Stimulated activated CD8-positive, alpha-beta memory T cell treated with anti-CD3 and anti-CD28 coated beads, Interleukin-7, amount 100 ng/mL, for 1 hour (primary cell): Measurements from ENCODE around the gene RALBP1.
"Not testable (repeated sequence)": the region's sequence is repeated elsewhere in the genome, so short reads cannot be mapped to it uniquely, and the experiment has no call there.

ENCODE experiments used
- DNase-seq, 2 donors: peaks; one replicate each; pipeline ENCODE4 v3.0.0-alpha.2; 2020; ENCODE audit warnings: low read depth in 2 of 2

RALBP1 gene

DNA sequence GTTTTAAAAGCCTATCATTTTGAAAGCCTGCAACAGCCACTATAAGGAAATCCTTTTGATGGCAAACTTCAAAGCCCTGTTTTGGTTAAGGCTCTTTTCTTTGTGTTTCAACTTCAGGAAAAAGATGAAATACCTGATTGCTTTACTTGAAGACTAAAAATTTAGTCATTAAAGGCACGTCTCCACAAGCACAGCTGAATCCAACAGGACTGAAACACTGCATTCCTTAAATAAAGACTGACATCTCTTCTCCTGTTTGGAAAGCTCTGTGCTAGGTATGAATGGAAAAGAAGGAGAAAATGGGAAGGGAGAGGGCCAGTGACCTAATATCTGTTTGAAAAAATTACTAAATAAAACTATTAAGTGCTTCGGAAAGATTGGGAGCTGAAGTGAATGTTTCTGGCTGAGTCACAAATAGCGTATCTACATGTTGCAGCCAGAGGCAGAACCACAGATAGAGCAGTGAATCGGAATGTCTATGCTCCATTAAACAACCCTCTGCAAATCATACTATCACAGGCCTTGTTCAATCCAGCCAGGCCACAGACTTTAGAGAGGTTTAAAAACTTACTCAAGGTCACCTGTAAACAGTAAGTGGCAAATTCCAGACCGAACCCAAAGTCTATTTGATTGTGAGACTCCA lies 21.1 kb upstream of the RALBP1 start:
- DNase-seq = no peak

DNA sequence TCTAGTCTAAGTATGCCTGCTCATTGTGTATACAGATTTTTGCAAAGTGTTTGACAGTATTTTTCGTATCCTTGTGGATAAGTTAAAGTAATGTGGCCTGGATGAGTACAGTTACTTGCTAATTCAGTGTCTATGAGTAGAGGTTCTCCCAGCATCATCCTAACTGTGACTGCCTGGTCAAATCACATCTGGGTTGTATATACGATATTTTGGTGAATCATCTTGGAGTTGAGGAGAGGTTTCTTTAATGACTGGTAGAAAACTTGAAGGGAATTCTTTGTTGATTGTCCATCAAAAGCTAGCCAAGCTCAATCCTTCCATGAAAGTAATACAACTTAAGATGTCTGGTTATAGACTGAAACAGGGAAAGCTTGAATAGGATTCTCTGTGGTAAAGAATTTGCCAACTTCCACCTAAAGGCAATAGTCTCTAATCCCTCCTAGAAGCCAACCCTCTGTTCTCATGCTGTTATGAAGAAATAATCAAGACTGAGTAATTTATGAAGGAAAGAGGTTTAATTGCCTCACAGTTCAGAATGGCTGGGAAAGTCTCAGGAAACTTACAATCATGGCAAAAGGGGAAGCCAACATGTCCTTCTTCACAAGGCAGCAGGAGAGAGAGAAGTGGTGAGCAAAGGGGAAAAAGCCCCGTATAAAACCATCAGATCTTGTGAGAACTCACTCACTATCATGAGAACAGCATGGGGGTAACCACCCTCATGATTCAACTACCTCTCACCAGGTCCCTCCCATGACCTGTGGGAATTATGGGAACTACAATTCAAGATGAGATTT lies 19.4 kb upstream of the RALBP1 start:
- DNase-seq = no peak

DNA sequence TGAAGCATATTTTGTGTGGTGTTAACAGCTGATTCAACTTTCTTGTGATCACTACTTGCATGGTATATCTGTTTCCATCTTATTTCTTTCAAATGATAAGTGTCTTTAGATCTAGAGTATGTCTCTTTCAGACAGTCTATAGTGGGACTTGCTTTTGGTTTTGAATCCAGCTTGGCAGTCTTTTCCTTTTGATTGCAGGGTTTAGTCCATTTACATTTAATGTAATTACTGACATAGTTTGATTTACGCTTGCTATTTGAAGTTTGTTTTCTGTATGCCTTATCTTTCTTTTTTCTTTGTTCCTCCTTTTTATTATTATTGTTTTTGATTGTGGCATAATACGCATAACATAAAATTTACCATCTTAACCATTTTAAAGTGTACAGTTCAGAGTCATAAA lies 9.2 kb upstream of the RALBP1 start:
- no peak for DNase-seq

DNA sequence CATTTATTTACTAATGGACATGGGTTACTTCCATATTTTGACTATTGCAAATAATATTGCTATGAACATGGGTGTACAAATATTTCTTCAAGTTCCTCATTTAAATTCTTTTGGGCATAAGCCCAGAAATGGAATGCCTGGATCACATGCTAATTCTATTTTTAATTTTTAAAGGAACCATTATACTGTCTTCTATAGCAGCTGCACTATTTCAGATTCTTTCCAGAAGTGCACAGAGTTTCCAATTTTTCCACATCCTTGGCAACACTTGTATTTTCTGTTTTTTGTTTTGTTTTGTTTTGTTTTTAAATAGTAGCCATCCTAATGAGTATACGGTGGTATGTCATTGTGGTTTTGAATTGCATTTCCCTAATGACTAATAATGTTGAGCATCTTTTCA lies 8.5 kb upstream of the RALBP1 start:
- DNase-seq = no peak

DNA sequence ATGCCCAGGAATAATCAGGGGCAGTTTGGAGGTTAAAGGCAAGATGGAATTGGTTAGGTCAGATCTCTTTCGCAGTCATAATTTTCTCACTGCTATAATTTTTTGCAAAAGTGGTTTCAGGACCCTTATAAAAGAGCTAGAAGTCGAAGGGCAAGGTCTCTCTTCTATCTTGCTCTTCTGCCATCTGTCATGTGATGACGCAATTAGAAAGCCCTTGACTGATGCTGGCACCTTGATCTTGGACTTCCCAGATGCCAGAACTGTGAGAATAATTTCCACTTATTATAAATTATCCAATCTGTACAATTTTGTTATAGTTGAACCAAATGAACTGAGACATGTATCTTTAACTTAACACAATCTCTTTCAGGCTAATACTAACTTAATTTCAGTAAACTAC lies 6.3 kb upstream of the RALBP1 start:
- no peak for DNase-seq

- DNase-seq = no peak
Observed at GRCh38 chr18:9469685-9470084, 5.6 kb upstream of the RALBP1 start.

- DNase-seq = no peak
Observed at GRCh38 chr18:9474108-9474982, 968 bp upstream of the RALBP1 start.

DNA sequence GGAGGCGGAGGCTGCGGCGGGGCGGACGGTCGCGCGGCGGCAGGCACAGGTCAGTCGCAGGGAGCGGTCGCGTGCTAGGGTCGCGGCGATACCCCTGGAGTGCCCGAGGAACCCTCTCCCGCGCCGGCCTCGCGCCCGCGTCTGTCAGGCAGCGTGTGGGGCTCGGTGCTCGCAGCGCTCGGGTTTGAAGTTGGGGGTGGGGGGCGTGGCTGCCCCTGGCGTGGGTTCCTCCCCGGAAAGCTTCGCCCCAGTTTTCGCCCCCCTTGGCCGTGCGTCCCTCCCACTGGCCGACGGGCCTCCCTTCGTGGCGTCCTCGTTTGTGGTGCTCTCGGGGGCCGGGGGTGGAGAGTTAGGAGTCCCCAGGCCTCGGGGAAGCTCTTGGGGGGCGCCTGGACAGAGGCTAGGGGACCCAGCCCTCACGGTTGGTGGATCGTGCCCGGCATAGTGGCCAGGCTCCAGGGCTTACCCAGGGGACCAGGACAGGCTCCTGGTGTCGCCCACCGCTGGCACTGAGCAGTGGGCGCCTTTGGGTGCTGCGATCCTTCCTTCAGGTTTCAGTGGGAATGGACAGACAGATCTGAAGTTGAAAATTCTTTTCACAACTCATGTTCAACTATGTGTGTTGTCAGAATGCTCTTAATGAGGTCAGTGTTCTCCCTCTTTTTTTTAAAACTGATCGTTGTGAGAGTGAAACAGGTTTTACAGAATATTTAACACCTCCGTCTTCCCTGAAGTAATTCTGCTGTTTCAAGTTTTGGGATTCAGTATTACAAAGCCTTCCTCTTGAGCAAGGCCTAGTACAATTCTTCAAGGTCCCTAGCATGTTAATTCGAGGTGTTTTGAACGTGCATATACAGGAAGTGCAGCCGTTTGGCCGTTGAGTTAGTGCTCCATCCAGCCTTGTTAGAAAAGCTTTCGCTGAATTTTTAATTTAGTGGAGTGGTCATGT lies 604 bp downstream of the RALBP1 start:
- peak; percentile 27 to 31 for DNase-seq

DNA sequence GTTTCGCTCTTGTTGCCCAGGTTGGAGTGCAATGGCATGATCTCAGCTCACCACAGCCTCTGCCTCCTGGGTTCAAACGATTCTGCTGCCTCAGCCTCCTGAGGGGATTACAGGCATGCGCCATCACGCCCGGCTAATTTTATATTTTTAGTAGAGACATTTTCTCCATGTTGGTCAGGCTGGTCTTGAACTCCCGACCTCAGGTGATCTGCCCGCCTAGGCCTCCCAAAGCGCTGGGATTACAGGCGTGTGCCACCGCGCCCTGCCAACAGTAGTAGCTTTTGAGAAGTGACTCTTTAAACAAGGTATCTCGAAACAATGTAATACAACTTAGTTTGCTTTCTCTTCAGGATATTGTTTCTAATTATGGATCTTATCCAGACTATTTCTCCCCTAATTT lies 1.6 kb downstream of the RALBP1 start:
- not testable (repeated sequence) for DNase-seq

GRCh38 chr18:9477509-9477908 lies 2.2 kb downstream of the RALBP1 start:
- DNase-seq = no peak

- DNase-seq = no peak
Observed at GRCh38 chr18:9478545-9478944, 3.2 kb downstream of the RALBP1 start.

- no peak for DNase-seq
Observed at GRCh38 chr18:9482790-9483189, 7.5 kb downstream of the RALBP1 start.

DNA sequence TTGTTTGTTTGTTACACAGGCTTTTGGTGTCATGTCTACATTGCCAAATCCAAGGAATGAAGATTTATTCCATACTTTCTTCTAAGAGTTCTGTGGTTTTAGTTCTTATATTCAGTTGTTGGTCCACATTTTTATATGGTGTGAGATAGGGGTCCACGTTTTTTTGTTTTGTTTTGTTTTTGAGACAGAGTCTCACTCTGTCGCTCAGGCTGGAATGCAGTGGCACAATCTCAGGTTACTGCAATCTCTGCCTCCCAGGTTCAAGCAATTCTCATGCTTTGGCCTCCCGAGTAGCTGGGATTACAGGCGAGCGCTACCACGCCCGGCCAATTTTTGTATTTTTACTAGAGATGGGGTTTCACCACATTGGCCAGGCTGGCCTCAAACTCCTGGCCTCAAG lies 8.2 kb downstream of the RALBP1 start:
- DNase-seq = no peak

DNA sequence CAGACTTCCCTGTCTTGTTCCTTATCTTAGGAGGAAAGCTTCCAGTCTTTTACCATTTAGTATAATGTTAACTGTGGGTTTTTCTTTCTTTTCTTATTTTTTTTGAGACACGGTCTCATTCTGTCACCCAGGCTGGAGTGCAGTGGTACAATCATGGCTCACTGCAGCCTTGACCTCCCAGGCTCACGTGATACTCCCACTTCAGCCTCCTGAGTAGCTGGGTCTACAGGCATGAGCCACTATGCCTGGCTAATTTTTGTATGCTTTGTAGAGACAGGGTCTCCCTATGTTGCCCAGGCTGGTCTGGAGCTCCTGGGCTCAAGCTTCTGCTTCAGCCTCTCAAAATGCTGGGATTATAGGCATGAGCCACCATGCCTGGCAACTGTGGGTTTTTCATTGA lies 9.5 kb downstream of the RALBP1 start:
- DNase-seq = not testable (repeated sequence)

GRCh38 chr18:9488538-9488937 lies 13.2 kb downstream of the RALBP1 start:
- no peak for DNase-seq

DNA sequence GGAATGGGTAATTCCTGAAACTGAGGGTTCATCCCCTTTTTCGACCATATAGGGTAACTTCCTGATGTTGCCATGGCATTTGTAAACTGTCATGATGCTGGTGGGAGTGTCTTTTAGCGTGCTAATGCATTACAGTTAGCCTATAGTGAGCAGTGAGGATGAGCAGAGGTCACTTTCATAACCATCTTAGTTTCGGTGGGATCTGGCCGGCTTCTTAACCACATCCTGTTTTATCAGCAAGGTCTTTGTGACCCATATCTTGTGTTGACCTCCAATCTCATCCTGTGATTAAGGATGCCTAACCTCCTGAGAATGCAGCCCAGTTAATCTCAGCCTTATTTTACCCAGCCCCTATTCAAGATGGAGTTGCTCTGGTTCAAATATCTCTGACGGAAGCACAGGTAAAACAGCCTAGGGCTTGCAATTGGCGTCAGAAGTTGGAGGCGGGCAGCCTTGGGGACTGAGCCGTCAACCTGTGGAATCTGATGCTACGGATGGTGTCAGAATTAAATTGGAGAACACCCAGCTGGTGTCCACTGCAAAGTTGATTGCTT lies 19.5 kb downstream of the RALBP1 start:
- no peak for DNase-seq

DNA sequence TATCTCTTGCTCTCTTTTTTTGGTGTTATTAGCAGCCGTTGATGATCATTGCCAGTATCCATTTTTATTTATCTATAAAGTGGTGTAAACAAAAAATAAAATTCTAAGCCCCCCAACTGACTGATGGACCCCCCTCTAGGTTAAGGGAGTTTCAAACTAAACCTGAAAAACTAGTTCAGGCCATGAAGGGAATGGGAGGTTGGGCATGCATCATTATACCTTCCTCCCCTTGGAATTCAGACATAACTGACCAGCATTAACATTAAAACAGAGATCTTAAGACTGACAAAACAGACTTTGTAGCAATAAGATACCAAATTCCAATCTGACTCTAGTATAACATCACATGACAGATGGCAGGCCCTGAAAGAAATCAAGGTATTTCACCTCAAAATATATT lies 20.2 kb downstream of the RALBP1 start:
- no peak for DNase-seq

- DNase-seq = no peak
Observed at GRCh38 chr18:9495916-9496705, 20.8 kb downstream of the RALBP1 start.

DNA sequence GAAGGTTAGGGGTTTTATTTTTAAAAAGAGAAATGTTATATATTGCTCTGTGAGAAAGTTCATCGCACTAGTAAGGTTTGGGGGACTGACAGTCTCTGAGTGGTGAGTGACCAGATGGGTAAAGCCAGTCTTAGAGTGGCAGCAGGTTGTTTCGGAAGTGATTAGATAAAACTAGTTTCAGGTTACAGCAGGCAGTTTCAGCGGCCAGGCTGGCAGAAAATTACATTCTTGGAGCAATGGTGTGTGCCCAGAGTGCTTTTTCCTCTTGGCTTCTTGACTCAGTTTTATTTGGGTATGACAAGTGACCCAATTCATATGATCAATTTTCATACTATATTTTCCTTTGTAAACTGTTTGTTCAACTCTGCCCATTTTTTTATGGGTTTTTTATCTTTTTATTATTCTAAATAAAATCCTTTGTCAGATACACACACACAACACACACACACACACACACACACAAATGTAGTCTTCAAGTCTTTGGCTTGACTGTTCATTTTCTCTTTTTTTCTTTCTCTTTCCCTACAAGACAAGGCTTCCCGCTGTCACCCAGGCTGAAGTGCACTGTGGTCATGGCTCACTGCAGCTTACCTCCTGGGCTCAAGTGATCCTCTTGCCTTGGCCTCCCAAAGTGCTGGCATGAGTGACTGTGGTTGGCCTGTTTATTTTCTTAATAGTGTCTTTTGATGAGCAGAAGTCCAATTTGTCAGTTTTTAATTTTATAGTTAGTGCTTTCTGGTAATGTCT lies 30.9 kb downstream of the RALBP1 start:
- no peak for DNase-seq
